Placental epithelial cell (primary cell): ENCODE measurements around the gene ARPP21. TPM values are rescaled to one million over a fixed set of nuclear protein-coding genes. Genes with fewer than 3 reads are reported as not detected.

Source experiments
- small RNA-seq: library from RNA; depleted of rRNA; stranded (forward); fragments of <200 nt; gene quantifications from one replicate; pipeline ENCODE3, GENCODE V24; 2012
- total RNA-seq: library from RNA; depleted of rRNA; stranded (reverse); fragments of >200 nt; gene quantifications from 2 replicates; pipeline ENCODE4 v1.2.3, GENCODE V29; 2012

ARPP21 gene
- total RNA-seq = under 0.01 and 0.22 TPM in 2 replicates

DNA sequence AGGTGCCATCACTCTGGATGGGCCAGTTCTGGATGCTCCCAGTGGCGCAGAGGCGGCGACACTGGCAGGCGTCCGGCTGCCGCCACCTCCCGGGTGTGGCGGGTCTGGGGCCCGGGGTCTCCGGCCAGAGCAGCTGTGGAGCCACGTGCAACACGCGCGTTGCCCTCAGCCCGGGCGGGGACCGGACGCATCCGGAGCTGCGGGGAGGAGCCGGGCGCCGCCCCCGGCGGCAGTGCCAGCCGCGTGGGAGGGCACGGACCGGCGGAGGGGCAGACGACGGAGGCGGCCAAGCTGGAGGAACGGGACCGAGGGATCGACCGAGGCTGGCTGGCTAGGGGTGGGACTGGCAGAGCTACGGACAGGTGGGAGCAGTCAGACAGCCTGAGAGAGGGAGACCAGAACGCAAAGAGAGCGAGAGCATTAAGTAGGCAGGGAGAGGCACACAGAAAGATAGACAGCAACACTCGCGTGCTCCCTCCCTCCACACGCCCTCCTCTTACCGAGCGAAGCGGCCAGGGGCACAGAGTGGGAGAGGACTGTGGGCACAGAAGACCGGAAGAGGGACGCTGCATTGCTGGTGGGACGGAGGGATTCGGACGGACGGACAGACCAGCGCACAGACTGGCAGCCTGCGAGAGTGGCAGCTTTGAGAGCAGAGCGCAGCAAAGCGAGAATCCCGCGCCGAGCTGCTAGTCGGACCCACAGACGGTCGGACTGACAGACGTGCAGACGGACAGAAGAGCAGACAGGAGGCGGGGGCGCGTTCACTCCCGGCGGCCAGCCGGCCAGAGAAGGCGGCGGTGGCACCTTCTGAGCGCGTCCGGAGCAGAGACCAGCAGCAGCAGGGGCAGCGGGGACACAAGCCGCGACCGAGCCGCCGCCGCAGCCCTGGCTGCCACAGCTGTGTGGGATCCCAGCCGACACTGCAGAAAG lies at the start of gene ARPP21:
TSS of gene ARPP21 (plus strand) at position 272 of the 933 bp plus-strand sequence. CDS start 42,227 bp downstream, outside the sequence.

Small RNA genes within 50 kb of the gene (small RNA-seq; reads per million reads assigned to genes)
- gene MIR128-2 = 4.5 reads per million, percentile 91 among the genes with 10 or more reads in this experiment
